ENCODE results near the gene HSPA2.
A peak's percentile ranks its signal among the peaks of the same experiment; 100 is the strongest.

HSPA2 gene

GRCh38 chr14:64540208-64541202, at the start of gene HSPA2:
TSS of gene HSPA2 (plus strand) at chr14:64540741. CDS start at chr14:64540850, 109 bp downstream.
- DNase-seq, result peak; percentile 99

- DNase-seq, result no peak
These were observed 48.9 kb upstream of the HSPA2 start for GRCh38 chr14:64491637-64492036.

- DNase-seq, result no peak
These were observed 47.1 kb upstream of the HSPA2 start for GRCh38 chr14:64493455-64493854.

DNA sequence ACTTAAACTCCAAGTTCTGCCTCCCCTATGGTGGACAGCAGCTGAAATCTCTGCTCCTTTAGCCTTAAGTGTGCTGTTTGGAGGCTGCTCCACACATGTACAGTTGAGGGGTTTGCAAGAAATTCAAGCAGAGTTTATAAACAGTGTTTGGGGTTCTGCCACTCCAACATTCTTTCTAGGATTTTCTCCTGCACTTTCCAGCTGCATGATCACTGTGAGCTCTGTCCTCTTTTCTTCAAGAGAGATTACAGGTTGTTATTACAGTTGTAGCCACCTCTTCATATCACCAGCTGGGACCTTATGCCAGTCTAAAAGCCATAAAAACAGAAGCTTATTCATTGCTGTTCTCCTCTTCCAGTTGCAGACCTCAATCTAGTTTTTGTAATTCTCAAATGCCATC, 45.3 kb upstream of the HSPA2 start:
- DNase-seq, result no peak

- no peak for DNase-seq
These were observed 43.8 kb upstream of the HSPA2 start for GRCh38 chr14:64496764-64497163.

GRCh38 chr14:64500088-64500487, 40.5 kb upstream of the HSPA2 start:
- DNase-seq, result no peak

DNA sequence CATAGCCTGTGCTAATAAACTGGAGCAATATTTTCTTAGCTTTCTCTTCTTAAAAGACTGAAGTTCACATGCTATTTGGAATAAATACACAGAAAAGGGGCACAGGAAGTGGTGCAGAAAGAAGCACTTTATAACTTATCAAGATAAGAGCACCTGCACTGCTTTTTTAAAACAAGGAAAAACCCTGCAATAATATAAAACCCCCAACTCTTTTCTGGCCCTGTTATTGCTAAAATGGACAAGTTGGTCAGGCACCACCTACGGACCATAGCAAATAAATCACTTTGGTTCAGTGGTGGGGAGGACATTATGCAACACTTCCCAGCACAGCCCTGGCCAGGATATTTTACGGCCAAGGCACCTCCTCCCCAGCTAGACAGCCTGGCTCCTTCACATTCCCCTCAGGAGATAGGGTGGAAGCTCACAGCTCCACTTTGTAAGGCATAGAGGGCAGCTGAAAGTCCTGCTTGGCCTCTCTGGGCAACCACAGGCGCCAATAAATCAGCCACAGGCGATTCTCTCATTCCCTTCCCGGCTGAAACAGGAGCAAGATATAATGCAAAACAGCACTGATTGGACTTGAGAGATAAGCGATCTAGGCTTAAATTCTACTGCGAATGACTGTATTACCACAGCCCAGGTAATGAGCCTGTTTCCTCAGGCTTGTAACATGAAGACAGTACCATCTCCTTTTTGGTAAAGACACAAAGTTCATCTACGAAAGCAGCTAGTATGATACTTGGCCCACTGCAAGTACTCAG, 39.0 kb upstream of the HSPA2 start:
- peak; percentile 80 for DNase-seq

DNA sequence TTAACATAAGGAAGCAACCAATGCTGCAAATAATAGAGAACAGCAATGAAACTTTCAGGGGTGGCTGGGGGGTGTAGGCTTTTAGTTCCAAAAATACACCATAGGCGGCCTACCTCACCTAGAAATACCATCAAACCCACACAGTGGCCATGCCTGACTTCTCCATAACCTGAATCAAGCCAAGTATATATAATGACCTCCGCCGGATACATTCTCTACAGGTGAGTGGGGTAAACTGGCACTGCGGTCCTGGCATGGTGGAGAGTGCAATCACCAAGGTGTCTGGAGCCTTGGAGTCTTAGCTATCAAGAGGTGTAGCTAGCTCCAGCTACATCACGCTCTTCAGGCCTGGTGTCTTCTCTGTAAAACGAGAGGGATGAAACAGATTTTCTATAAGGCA, 38.1 kb upstream of the HSPA2 start:
- DNase-seq, result no peak

- DNase-seq, result no peak
These were observed 37.6 kb upstream of the HSPA2 start for GRCh38 chr14:64502887-64503433.

DNA sequence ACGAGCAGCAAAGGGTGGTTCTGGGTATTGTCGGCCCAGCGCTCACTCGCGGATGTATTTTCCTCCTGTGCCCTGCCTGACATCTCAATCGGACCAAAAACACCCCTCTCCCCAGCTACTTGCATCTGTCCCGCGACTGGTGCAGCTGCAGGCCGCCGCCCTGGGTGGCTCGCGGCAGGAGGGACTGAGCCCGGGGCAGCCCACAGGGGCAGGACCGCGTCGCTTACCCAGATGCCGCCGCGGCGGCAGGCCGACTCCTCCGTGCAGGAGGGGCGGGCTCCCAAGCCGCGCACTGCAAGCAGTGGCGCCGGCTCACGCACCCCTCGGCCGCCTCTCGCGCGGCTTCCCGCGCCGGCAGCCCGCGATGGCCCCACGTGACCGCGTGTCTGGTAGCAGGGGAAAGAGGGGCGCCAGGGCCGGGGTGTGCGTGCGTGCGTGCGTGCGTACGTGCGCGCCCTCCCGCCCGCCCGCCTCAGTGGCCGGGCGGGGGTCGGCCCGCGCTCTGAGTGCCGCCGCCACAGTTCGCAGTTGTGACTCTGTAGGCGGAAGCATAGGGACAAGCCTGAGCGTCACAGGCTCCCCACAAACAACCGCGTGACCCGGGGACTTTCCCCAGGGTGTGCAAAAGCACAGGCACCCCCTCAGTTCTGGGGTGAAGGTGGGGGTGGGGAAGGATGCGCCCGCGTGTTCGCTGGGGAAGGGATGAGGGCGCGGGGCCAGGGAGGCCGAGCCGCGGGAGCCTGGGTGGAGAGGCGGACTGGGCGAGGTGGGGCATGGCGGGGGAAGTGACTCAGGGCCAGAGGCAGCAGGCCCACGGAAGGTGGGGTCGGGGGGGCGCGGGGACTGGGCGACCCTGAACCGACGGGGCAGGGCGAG, 36.9 kb upstream of the HSPA2 start, which contains the start of gene ZBTB25:
ZBTB25 (minus strand) TSS at position 405 of the 876 bp plus-strand sequence. CDS start 13,305 bp downstream, outside the sequence.
- peak; percentile 95 for DNase-seq

GRCh38 chr14:64504310-64504896, 36.1 kb upstream of the HSPA2 start, which contains the start of gene ZBTB1:
TSS of gene ZBTB1 (plus strand) at chr14:64504770. CDS start at chr14:64521505, 16,735 bp downstream.
- DNase-seq, result peak; percentile 87

DNA sequence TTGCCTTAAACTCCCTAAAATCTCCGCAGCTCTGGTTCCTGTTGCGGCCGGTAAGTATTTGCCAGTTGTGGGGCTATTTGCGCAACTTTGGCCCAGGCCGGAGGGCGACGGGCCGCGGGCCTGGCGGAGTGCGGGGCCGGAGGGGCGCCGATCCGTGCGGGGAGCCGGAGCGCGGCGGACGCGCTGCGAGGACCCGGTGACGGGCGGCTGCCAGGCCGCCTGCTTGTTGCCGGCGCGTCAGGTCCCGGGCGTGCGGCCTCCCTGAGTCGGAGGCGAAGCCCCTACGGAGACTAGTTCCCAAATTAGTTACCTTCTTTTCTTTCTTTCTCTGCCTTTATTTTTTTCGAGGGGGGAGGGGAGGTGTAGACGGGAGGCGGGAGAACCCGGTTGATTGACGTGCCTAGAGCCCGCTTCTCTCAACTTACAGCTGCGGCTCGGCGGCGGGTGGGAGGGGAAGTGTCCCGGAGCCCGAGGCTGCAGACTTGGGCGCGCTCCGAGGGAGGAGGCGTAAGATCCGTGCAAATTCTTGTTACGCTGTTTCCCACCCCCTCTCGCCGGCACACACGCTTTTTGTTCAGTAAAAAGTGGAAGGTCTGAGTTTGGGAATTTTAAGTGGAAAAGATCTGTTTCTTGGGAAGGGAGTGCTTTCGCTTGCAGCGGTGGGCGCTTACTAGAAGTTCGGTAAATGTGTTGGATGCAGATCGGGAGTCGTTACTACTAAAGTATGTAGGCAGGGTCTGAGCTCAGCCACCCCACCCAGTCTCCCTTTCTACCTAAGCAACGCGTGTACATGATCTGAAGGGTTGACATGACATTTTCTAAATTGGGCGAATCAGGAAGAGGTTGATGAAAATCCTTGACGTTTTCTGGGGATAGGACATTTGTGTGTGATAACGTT, 35.4 kb upstream of the HSPA2 start:
- DNase-seq, result peak; percentile 89

DNA sequence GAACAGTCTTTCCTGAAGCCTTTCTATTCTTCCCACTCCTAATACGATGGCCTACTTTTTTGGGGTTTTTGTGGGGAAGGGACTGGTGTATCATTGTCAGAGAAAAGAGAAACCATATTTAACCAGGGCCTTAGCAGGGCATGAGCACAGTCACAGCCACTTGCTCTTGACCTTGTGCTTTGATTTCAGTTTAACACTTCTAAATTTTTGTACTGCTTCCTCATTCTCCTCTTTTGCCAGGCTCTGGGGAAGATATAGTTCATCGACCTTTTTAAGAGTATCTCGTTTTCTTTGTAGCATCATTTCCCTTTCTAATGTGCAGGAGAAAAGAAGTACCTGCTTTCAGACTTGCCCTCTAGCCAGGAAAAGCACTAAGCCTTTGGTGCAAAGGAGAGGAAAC, 33.8 kb upstream of the HSPA2 start:
- no peak for DNase-seq

DNA sequence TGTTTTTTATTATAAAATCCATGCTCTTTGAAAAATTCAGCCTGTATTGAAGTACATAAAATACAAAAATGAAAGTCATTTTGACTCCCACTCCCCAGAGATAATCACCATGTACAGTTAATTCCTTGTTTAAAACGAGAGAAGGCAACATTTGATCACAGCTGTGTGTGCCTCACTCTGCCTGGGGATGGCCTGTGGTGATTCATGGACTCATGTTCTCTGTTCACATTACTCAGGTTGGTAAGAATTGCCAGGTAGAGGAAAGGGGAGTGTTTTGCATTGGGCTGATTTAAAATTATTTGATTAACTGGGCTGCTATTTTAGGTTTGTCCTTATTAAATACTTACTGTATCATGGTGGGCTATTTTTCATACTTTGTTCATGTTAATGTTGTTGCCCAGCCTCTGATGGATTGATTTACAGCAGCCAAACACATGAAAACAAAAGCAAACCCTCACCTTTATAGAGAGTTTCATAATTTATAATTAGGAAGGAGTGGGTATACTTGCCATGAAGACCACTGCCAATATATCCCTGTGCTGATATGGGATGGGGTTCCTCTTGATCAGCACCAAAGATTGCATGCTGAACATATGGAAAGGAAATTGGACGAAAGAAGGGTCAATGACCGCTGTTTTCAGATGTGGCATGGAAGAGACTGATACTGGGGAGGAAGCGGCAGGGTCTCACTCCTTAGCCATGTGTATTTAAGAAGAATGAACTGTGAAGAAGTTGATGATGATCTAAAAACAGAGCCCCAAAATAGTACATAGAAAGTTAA, 33.0 kb upstream of the HSPA2 start:
- no peak for DNase-seq

- no peak for DNase-seq
These were observed 32.2 kb upstream of the HSPA2 start for GRCh38 chr14:64508215-64508776.

- no peak for DNase-seq
These were observed 31.5 kb upstream of the HSPA2 start for GRCh38 chr14:64509036-64509435.

DNA sequence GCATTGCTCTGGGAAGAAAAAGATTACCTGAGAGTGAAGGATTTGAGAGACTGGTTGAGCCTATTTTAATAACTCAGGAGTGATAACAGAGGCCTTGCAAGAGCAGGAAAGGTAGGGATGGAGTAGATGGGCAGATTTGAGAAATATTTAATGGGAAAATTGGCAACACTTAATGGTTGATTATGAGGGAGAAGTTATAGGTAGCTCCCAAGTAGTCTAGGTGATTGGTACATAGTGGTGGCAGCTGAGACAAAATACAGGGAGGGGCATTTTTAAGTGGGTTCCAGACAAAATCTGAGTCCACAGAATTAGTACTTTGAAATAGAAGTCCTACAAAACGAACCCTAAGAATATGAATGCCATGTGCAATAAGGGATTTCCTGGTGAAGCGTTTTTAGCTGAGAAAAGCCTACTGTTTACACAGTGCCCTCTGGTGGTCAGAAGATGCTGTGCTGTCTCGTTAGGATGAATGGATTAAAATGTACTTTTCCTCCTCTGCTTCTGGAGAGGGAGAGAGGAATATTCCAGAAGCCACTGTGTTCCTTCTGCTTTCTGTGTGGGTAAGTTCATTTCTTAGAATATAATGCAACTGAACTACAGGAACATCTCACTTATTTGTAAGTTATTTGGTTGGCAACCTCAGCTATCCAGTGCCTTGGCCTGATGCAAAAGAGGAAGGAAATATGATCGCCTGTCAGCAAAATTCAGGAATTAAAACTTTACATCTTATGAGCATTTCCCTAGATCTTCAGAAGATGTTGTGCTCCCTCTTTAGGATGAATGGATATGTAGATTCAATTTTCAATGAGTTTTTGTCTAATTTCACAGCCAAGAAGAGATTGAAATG, 29.5 kb upstream of the HSPA2 start:
- peak; percentile 62 for DNase-seq

DNA sequence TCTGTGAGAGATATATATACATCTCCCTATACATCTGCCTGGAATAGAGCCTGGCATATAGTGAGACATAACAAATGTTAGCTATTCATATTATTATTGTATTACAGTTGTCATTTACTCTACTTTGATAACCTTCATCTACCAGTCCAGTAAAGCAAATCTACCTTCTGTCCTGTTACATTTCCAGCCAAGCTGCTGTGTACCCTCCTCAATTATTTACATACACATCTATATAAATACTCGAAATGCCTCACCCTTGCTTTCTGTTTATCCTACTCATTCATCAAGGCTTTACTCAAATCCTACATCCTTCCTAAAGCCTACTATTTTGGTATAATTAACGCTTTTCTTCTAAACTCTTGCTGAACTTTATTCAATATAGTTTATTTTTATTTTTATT, 27.3 kb upstream of the HSPA2 start:
- no peak for DNase-seq

DNA sequence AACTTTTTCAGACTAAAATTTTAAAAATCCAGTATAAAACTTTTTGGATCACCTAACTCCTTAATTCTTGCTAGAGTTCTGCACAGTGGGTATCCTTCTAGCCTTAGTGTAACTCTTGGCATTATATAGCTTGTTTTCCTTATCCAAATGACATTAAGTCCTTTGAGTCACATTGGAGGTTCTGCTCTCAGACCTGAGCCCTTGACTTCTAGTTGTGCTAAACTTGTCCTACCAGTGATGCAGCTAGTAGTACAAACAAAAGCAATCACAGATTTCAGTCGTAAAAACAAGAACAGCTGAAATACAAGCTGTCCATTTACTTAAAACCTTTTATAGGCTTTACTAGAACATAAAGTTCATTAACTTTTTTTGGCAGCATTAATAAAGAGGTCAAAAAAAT, 25.5 kb upstream of the HSPA2 start:
- no peak for DNase-seq

Measured in fibroblast of upper back skin (primary cell).